AG04449 (cell line): Measurements from ENCODE around the gene SLC7A1.

Experiments used
- CTCF ChIA-PET: fragments of 350-600 bp; formaldehyde crosslinking; extraction: SDS; loops from one replicate; lab custom pipeline; 2021; ENCODE audit warnings: antibody characterized with exemption; lab: Yijun Ruan, JAX
- POLR2A ChIA-PET: fragments of 400-600, 350-600 bp; formaldehyde crosslinking; extraction: SDS; loops from one replicate; lab custom pipeline; 2020; ENCODE audit warnings: antibody characterized with exemption, inconsistent platforms; lab: Yijun Ruan, JAX
- DNase-seq: peaks from one replicate; pipeline ENCODE4 v3.0.0-alpha.2; 2010; ENCODE audit warnings: low read depth, low spot score
- H3K4me3 ChIP-seq: 2 replicates; pipeline ENCODE4 v1.5.1; 2011; ENCODE audit warnings: low read depth, mild to moderate bottlenecking, control low read depth, low read length
- TF ChIP-seq, protein P1 (sequence below): IDR thresholded peaks from one replicate; pipeline ENCODE4 v1.5.1; 2011; ENCODE audit warnings: mild to moderate bottlenecking, moderate library complexity, low read length, control low read depth, inconsistent platforms; ENCODE audit not compliant: insufficient read depth; ENCODE audit errors: missing control alignments

Gene SLC7A1

DNA sequence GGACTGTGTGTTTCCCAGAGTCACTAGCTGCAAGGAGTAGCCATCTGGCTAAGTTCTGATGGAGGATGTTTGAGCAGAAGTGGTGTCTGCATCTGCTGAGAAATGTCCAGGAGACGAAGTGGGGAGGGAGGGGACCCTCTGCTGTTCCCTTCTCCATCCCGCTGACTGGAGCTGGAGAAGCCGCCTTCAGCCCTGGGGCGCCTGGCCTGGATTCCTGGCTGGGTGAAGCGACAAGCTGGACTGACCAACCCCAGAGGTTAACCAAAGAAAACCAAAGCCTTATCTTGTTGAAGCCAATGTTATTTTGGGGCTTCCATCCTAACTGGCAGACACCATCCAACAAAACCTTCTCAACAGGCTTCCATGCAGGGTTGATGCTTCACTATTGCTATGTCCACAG, 67.6 kb downstream of the SLC7A1 start:
- ChIA-PET POLR2A (no interaction called here), CTCF (interaction anchor here (1.3 to 2.5 kb wide), 2 partner anchors 13 to 20 kb away, joined by 3 to 10 read pairs; no protein-coding TSS in a partner anchor)
- TF ChIP-seq, protein P1, sequence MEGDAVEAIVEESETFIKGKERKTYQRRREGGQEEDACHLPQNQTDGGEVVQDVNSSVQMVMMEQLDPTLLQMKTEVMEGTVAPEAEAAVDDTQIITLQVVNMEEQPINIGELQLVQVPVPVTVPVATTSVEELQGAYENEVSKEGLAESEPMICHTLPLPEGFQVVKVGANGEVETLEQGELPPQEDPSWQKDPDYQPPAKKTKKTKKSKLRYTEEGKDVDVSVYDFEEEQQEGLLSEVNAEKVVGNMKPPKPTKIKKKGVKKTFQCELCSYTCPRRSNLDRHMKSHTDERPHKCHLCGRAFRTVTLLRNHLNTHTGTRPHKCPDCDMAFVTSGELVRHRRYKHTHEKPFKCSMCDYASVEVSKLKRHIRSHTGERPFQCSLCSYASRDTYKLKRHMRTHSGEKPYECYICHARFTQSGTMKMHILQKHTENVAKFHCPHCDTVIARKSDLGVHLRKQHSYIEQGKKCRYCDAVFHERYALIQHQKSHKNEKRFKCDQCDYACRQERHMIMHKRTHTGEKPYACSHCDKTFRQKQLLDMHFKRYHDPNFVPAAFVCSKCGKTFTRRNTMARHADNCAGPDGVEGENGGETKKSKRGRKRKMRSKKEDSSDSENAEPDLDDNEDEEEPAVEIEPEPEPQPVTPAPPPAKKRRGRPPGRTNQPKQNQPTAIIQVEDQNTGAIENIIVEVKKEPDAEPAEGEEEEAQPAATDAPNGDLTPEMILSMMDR, result no peak
- no peak for DNase-seq
- no peak overlapping the region for H3K4me3 ChIP-seq

DNA sequence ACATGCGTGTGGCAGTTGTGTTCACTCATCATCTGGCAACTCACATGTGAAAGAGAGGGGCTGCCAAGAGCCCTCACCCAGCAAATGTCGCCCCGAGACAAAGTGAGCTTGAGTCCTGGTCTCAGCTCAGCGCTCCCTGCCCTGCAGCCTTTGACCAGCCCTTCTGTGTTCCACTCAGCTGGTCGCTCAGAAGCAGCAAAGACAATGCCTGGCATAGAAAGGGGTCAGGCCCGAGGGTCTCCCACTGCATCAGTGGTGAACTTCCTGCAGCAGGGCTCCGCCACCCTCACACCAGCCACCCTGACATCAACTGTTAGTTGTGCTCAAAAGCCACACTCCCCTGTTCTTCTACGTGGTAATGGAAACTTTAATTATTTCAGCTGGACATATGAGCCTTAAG, 68.0 kb downstream of the SLC7A1 start:
- DNase-seq, result no peak

DNA sequence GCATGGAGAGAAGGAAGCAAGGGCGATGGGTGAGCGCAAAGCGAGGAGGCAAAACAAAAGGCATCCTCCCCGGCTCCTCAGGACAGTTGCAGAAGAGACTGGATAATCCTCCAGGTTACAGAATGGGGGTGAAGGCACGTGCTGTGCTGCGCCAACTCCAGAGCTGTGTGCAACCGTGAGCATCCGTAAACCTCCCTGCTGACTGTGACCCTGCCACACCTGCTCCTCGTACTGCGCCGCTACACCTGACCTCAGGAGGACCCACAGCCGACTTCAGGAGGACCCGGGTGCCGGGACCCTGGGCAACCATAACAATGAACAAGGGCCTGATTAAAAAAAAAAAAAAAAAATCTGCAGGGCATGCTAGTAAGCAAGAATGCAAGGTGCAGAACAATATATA, 68.7 kb downstream of the SLC7A1 start:
- no peak overlapping the region for H3K4me3 ChIP-seq
- TF ChIP-seq, protein P1, result no peak
- CTCF ChIA-PET, result interaction anchor here (1.0 to 1.5 kb wide), 2 partner anchors 19 to 182 kb away, joined by 3 to 4 read pairs; no protein-coding TSS in a partner anchor
- no peak for DNase-seq
- POLR2A ChIA-PET, result no interaction called here

More for the DNA sequence above, 68.0 kb downstream of the SLC7A1 start:
- H3K4me3 ChIP-seq, result no peak overlapping the region
- TF ChIP-seq, protein P1, result no peak
- CTCF ChIA-PET, result interaction anchor here (1.0 kb wide), 1 partner anchor 181 kb away, joined by 3 read pairs; no protein-coding TSS in a partner anchor
- POLR2A ChIA-PET, result no interaction called here

DNA sequence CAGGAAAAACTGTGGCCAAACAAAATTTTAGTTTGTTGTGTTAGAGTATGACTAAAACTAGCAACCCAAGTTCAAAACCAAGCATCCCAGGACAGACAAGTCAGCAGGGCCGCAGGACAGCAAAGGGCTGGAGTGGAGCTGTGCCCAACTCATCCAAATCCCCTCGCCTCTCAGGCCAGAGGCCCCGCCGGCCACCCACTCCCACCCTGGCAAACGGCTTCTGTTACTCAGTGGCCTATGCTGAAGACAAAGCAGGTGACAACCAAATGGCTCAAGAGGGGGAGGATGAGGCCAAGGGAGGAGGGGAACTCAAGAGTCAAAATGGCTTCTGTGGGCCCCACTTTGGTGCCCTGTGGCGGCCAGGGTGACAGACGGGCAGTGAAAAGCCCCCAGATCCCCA, 69.7 kb downstream of the SLC7A1 start:
- POLR2A ChIA-PET, result no interaction called here
- no peak overlapping the region for H3K4me3 ChIP-seq
- DNase-seq, result no peak
- TF ChIP-seq, protein P1, result no peak
- CTCF ChIA-PET, result interaction anchor here (1.5 kb wide), 1 partner anchor 18 kb away, joined by 4 read pairs; no protein-coding TSS in a partner anchor

DNA sequence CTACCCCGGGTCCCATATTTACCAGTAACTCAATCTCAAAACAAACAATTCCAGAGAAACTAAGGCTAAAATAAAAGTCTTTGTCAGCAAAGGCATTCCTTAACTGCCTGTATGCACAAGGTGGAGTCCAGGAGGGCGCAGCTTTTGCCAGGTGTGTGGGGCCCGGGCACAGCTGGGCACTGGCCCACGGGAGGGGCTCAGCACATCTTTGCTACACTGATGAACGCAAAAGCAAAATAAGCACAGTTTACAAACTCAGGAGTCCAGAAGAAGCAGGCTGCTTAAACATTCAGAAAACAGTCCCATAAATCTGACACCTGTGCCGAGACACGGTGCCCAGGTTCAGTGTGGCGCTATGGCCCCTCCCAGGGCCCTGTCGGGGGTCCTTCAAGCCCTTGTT, 70.8 kb downstream of the SLC7A1 start:
- ChIA-PET CTCF (interaction anchor here (1.8 kb wide), 1 partner anchor 17 kb away, joined by 4 read pairs; no protein-coding TSS in a partner anchor), POLR2A (no interaction called here)
- TF ChIP-seq, protein P1, result no peak

DNA sequence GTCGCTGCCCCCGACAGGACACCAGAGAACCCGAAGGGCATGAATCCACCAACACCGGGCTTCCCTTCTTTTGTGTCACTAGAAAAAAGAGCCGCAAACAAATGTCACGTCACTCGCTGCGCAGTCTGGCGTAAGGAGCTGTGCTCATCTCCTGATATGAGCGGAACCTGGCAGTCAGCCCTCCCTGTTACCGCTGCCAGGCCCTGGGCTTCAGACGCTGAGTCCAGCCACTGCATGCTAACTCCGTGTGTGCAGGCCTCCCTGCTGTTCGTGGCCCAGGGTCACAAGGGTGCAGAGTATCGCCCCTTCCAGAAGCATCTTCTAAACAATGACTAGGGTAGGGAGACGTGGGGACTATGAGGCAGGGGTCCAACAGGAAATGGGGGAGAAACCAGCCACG, 71.3 kb downstream of the SLC7A1 start:
- TF ChIP-seq, protein P1, result no peak
- ChIA-PET CTCF (interaction anchor here (1.8 kb wide), 1 partner anchor 16 kb away, joined by 4 read pairs; no protein-coding TSS in a partner anchor), POLR2A (no interaction called here)
- no peak for DNase-seq
- H3K4me3 ChIP-seq, result no peak overlapping the region

More for the DNA sequence above, 70.8 kb downstream of the SLC7A1 start:
- no peak overlapping the region for H3K4me3 ChIP-seq
- DNase-seq, result no peak
